Hair follicle dermal papilla cell (primary cell): ENCODE data around the gene LRP8. TPM values are rescaled to one million over a fixed set of nuclear protein-coding genes. Genes with fewer than 3 reads are reported as not detected.

Source experiments
- total RNA-seq: library from RNA; depleted of rRNA; stranded (reverse); fragments of >200 nt; gene quantifications from 2 replicates; pipeline ENCODE4 v1.2.3, GENCODE V29; 2012

The LRP8 gene
- 12.6 and 17.5 TPM in 2 replicates for total RNA-seq

DNA sequence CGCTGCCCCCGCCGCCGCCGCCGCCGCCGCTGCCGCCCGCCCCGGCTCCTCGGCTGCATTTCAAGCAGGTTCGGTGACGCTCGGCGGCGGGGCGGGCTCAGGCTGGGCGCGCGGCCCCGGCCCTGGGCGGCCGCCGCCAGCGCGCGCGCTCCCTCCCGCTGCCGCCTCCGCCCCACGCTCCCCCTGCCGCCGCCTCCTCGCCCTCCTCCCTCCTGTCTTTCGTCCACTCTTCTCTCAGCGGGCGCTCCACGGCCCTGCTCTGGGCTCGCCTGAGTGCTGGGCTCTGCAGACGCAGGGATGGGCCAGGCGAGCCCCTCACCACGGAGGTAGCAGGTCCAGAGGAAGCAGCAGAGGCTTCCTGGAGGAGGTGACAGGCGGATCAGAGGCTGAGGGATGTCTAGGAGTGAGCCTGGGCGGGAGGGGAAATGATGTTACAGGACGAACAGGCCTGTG lies at the start of gene LRP8:
Gene LRP8, minus strand, starts transcription at position 62 of the 453 bp plus-strand sequence. CDS start 158 bp downstream, outside the sequence.

DNA sequence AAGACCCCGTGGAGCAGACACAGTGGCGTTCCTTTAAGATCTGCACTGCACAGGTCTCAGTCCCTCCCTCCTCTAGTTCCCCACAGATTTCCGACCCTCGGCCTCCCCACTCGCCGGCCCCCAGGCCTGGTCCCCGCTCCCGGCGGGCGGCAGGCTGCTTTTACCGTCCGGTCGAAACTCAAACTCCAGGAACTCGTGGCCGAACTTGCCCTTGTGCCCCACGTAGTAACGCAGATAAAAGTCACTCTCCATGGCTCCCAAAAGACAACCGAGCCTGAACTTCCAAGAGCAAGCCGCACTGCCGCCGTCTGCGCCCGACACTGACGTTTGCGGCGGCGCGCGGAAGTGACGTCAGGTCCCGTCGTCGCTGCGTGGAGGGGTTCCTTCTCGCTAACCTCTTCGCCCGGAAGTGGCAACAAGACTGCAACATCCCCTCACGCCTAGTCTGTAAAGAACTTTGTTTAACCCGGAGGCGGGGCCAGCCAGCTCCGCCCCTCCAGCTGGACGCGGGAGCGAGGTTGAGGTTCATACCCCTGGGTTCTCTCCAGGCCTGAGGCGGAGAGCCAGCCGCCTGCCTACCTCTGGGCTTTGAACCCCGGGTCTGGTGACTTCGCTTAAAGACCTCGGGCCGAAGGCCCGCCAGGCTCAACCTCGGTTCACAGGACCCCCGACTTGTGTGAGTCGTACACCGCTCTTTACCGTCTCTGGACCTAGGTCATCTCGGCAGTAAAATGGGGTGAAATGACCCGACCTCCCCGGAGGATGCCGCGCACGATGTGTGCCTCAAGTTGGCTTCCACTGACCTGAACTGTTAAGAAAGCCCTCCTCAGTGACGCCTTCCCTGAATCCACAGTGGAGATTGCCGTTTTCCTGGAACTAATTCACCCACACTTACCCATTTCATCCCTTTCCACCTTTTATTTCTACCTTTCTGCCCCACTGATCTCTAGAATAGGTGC lies 89.4 kb downstream of the LRP8 start, which contains the start of gene MAGOH:
Gene MAGOH, minus strand, starts transcription at position 322 of the 959 bp plus-strand sequence. Its CDS starts 70 bp downstream, at position 252.

DNA sequence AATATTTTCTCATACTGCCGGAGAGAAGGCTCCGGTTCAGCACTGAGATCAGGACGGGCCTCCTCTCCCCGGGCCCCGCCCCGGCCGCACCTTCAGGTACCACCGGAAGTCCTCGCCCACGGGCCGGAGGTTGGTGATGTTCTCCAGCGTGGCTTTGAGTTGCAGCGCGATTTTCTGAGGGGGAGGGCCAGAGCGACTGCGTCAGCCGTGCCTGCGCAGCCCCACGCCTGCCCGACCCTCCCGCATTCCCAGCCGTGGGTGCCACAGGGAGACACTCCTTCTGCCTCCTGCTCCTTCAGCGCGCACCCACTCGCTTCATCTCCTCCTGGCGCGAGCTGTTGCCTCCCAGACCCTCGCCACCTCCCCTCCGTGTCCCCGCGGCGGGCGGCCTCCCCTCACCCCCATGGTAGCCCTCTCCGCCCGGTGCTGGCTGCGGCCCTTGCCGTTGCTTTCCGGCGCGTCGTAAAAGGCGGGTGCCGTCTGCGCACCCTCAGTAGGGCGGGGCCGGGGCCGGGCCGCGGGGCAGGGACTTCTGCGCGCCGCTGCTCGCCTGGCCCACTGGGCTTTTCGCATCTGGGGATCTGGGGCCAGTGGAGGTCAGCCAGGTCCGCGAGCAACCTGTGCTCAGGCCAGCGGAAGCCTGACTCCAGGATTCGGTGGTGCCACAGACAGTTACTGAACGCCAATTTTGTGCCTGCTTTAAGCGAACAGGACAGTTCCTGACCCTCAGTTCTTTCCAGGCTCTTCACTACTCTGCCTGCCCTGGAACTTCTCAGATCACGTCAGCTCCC lies 107.5 kb downstream of the LRP8 start, which contains the start of gene CZIB:
Gene CZIB, minus strand, starts transcription at position 464 of the 791 bp plus-strand sequence. Its CDS starts 59 bp downstream, at position 405.

DNA sequence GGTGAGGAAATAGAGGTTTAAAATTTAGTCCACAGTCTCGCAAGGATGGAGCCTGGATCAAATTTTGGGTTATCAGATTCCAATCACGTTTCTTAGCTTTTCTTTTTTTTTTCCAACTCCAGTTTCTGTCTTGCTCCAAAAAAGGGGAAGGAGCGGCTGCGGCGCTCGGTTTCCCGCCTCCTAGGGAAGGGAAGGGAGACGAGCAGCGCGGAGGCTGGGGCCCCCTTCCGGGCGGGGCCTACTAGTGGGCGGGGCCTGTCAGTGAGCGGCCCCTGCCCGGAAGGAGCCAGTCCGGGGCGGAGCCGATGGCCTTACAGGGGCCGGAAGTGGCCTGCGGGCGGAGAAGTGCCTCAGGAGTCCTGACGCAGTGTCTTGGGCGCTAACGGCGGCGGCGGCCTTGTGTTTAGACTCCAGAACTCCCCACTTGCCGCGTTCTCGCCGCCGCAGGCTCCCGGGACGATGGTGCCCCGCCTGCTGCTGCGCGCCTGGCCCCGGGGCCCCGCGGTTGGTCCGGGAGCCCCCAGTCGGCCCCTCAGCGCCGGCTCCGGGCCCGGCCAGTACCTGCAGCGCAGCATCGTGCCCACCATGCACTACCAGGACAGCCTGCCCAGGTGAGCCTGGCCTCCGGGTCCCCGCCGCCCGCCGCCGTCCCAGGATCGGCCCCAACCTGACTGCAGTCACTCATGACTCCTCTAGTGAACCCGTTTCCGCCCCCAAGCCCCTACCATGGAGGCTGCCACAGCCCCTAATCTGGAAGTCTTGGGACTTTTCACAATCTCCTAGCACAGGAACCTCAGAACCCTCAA lies 131.2 kb downstream of the LRP8 start, which contains the start of gene CPT2:
Gene CPT2, plus strand, starts transcription at position 340 of the 806 bp plus-strand sequence. Its CDS starts 120 bp downstream, at position 460.

Other genes with a start within 250 kb of the LRP8 start
- 0.24 TPM in 1 of 2 replicates, not detected in the other for gene SLC1A7, start 185.4 kb downstream of the LRP8 start, total RNA-seq
- 16.6 and 20.1 TPM in 2 replicates for gene CPT2, start 131.2 kb downstream of the LRP8 start, total RNA-seq
- 38.3 and 45.2 TPM in 2 replicates for gene CZIB, start 107.4 kb downstream of the LRP8 start, total RNA-seq
- gene MAGOH, start 89.6 kb downstream of the LRP8 start, total RNA-seq, result 16.0 and 17.4 TPM in 2 replicates
- gene DMRTB1, start 131.3 kb upstream of the LRP8 start, total RNA-seq, result not detected in 2 replicates